Frontal cortex (tissue), 4 donors: Measurements from ENCODE around the gene MEIS1. TPM values are rescaled to one million over a fixed set of nuclear protein-coding genes. Genes with fewer than 3 reads are reported as not detected.
A peak's percentile ranks its signal among the peaks of the same experiment; 100 is the strongest.
"Not testable (repeated sequence)": the region's sequence is repeated elsewhere in the genome, so short reads cannot be mapped to it uniquely, and the experiment has no call there.

Experiments used
- DNase-seq, 2 donors: peaks; one replicate each; pipeline ENCODE4 v3.0.0; 2012; ENCODE audit warnings: low spot score in 2 of 2
- FAIRE-seq: peaks from 2 replicates; lab custom pipeline; 2012; peaks lifted over from hg19 to GRCh38; lab: Jason Lieb, UNC
- total RNA-seq: library from RNA; depleted of rRNA; stranded (reverse); fragments of >200 nt; gene quantifications from one replicate; pipeline ENCODE4 v1.2.3, GENCODE V29; 2014
- donor health status: control.
- donor health status: control.
- donor health status: control.

MEIS1 gene
- total RNA-seq, 1 donor from 2014 or later: 39.5 TPM

- no peak for FAIRE-seq
- DNase-seq: no peak
Measured at GRCh38 chr2:66463206-66463755, 28.4 kb downstream of the MEIS1 start.

DNA sequence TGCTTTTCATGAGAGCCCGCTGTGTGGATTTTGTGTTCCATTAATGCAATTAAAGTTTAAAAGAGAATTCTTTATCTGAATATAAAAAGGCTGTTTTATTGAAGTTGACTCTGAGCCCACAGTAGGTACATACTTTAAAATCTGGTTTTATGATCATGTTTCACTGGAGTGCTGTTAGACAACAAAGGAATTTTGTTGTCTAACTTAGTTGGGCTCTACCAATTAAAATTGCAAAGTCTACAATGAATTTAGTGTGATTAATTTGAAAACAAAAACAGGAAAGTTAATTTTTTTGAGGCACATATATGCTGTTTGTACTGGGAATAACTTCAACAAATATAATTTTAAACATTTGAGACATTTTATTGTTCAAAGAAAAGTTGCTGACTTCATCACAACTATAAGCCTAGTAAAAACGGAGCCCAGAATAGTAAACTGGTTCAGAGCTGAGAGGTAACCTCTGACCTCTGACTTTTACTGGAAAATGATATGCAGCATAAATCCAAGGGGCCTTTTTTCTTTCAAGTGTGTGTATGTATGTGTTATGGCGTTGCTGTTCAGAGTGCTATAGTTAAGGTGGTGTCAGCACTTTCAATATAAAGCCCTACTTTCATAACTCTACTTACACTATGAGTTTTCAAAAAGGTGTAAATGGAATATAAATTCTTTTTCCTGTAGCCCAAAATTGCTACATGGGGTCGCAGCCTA, 30.2 kb downstream of the MEIS1 start:
- DNase-seq: no peak
- no peak for FAIRE-seq

DNA sequence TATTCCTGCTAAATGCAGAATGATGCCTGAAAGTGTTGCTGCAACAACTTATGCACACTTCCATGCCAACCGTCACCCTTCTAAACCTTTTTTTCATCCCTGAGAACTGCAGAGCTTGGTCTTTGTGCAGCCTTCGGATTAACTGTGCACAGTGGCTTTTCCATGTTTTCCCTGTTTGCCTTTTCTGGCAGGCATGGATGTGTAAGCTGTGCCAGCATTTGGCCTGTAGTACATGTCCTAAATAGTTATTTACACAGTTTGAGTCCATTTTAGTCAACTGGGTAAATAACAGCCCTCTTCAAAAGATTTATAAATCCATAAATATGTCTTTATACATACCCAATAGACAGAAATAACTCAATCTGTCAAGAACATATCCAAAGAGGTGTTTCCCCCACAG, 31.5 kb downstream of the MEIS1 start:
- DNase-seq (no peak), FAIRE-seq (no peak)

- DNase-seq: no peak
- no peak for FAIRE-seq
Measured at GRCh38 chr2:66467718-66468117, 32.8 kb downstream of the MEIS1 start.

DNA sequence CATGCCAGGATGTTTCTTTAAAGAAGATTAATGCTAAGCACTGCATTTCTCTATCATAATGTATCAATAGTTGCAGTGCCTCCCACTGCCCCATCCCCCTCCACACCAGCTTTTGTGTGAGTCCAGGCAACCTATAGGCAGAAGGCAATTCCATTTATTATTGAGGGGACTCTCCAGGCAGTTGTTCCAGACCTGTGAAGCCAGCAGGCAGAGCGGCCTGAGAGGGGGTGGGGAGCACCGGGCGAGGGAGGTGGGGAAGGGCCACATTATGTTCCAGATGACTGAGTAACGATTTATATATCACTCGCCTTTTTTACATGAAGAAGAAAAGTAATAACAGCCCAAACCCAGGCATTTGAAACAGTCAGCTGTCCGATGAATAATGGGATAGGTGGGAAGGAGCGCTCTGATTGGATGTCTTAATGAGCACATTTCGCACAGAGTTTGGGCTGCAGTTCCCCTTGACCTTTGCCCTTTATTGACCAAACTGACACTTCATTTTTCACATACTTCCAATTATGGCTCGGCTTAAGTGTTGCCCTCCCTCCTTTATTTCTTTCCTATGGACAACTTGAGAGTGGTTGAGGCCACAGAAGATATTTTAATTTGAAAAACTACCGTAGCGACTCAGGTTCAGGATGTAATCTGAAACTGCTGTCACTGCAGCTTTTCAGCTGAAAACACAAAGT, 34.4 kb downstream of the MEIS1 start:
- FAIRE-seq: no peak
- DNase-seq: no peak

DNA sequence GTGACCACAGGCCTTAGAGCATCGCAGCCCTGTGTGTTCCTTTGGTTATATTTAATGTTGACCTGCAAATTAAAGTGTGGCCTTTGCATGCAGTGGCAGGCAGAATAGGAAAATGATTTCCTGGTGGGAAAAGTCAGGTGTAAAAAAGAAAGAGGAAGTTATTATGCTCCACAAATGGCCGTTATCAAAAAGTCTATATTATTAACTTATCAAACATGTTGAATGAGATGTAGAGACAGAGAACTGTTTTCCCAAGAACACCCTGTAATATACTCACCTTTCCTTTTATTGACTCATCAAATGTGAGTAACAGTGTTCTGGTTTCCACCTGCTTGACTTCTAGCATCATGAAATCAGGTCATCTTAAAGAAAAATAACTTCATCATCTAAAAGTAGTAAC, 35.3 kb downstream of the MEIS1 start:
- DNase-seq (no peak), FAIRE-seq (no peak)

- DNase-seq (no peak), FAIRE-seq (no peak)
Measured at GRCh38 chr2:66472225-66472843, 37.4 kb downstream of the MEIS1 start.

DNA sequence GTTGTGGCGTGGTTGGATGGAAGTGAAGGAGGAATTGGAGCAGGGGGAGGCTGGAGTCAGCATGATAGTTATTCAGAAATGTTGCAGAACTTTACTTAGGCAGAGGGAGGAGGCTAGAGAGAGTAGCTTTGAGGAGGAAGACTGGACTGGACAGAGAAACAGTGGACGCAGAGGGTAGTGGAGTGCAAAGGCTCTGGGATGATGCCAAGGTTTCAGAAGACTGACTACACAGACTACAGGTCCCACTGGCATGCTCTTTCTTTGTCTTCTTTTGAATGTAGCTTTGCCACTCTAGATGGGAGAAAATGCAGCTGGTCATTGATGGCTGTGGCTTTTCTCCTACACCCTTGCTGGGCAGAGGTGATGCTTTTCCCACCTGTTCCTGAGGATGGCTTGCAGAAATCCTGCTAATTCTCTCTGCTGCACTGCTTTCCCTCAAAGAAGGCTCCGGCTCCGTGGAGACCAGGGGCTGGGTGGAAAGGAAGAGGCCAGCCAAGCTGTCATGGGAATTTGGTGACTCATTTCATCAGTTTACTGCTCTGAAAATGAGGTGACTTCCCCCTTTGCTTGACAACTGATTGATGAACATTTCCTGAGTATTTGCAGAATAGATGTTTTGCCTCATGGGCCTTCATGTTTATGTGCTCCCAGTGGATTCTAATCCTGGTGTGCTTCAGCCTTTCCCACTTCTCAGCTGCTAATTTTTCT, 42.4 kb downstream of the MEIS1 start:
- FAIRE-seq (no peak), DNase-seq (no peak)

GRCh38 chr2:66478299-66478698, 43.4 kb downstream of the MEIS1 start:
- FAIRE-seq: no peak

DNA sequence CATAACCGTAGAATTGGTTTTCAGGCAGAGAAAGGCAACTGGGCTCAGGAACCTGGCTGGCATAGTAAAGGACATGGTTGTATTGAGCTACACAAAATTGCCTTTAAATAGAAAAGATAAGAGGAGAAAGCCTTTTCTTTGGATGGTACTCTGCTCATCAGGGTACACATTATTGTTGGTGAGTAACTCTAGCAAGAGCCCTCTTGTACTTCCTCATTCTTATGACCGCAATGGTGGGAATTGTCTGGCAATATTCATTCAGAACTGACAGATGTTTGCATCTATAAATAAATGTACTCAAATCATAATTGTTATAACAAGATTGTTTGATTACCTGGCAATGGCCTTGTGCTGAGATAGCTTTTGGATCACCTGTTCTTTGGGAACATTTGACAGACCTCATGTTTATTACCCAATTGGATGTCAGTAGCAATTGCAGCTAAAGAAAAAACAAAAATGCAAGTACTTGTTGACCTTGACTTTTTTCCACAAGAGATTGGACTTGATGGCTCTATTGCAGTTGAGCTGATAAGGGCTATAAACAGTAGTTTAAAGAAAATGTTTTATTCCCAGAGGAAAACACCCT, 43.9 kb downstream of the MEIS1 start:
- FAIRE-seq: no peak
- no peak for DNase-seq

More at GRCh38 chr2:66478299-66478698, 43.4 kb downstream of the MEIS1 start:
- no peak for DNase-seq

DNA sequence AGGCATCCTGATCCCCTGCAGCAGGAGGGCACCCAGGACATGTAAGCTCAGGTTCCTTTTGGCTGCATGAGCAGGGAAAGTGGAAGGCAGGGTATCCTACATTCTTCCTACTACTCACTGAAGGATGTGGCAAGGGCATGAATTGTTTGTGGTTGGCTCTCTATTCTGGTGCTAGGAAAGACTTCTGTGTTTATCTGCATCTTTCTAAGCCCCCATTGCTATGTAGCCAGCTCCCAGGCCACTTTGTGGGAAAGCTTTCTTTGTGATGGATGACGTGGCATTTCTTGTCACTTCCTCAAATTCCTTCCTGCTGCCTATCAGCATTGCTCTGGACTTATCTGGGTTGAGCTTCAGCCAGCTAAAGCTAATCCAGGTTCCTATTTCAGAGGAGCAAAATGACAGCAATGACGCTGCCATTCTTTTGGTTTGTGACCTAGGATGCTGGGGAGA, 46.2 kb downstream of the MEIS1 start:
- no peak for DNase-seq
- FAIRE-seq: no peak

GRCh38 chr2:66485252-66485651, 50.3 kb downstream of the MEIS1 start:
- DNase-seq, FAIRE-seq: not testable (repeated sequence)

- FAIRE-seq: no peak
- DNase-seq: no peak
Measured at GRCh38 chr2:66488946-66489345, 54.0 kb downstream of the MEIS1 start.

DNA sequence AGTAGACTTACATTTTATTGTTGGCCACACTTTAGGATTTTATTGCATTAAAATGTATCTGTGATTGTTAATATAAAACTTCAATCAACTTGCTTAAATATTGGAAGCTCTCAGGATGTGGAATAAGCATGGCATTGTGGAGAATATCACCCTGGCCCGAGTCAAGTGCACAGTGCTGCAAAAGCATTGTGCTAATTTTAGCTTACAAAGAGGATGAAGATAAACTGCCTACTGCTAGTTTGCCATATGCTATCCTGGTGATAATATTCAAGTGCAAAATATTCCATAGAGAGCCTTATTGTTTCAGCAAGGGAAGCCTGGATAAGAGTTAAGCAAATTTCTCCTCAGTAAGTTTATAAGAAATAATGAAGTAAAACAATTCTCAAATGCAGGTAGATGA, 54.5 kb downstream of the MEIS1 start:
- DNase-seq (no peak), FAIRE-seq (no peak)

DNA sequence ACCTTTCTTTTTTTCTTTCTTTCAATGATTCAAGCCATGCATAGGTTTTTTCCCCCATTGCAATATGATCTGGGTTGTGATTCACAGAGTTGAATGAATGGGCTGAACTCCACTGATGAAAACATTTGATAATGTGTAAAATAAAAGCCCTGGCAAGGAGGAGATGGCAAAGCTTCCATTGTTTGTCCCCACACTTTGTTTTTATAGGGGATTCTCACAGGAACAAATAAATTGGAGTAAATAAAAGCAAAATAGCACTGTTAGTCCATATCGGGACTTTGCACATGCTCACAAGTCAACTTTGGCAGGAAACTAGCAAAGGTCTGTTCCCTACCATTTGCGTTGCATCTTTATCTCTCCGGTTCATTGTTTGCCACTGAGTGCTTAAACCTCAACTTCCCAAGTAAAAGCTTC, 55.7 kb downstream of the MEIS1 start:
- no peak for DNase-seq
- no peak for FAIRE-seq

DNA sequence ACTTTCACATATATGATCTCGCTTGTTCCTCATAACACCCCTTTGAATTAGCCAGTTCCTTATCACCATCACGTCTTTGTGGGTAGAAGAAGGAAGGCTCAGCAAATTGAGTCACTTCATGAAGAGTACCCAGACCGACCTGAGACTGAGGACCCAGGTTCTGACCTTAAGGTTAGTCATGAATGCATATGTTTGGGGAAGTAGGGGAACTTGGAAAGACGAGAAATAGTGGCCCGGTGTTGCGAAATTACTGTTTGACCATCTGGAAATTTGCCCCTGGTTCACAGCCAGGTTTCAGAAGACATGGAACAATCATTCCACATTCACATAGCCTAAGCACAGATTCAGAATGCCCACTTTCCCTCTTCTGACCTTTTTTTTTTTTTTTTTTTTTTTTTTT, 59.8 kb downstream of the MEIS1 start:
- FAIRE-seq: no peak
- DNase-seq: no peak

DNA sequence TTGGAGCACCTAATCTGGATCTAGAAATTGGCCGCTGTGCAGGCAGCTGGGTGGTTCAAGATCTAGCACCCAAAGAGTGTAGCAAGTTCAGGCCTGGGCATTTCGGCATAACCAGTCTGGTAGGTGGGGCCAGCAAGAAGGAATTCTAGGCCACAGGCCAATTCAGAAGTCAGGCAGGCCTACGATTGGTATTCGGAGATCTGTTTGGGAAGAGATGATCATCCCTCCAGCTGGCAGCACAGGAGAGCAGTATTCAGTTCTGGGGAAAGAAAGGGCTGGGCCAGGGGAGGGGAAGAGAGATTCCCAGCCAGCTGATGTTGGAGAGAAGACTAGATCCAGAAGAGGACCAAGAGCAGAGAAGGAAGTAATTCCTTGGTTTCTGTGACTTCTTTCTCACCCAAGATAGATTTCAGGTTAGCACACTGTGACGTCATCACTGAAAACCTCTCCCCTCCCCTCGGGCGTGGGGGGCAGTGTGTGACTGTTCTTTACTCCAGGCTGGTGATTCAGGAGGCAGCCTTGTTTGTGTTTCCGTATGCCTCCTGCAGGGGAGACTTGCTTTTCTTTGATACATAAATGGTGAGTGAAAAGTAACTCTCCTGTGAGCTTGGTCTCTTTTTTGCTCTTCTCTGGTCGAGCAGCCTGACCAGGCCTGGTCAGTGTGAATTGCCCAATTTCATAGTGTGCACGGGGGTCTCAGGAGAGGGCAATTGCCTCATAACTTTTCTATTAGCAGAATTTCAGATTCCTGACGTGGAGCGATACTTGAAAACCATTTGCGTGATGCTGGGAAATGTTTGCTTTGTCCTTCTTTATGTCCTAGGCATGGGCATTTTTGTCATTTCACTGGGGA, 61.1 kb downstream of the MEIS1 start:
- FAIRE-seq (no peak), DNase-seq (peak in 1 of 2 donors; percentile 14)

DNA sequence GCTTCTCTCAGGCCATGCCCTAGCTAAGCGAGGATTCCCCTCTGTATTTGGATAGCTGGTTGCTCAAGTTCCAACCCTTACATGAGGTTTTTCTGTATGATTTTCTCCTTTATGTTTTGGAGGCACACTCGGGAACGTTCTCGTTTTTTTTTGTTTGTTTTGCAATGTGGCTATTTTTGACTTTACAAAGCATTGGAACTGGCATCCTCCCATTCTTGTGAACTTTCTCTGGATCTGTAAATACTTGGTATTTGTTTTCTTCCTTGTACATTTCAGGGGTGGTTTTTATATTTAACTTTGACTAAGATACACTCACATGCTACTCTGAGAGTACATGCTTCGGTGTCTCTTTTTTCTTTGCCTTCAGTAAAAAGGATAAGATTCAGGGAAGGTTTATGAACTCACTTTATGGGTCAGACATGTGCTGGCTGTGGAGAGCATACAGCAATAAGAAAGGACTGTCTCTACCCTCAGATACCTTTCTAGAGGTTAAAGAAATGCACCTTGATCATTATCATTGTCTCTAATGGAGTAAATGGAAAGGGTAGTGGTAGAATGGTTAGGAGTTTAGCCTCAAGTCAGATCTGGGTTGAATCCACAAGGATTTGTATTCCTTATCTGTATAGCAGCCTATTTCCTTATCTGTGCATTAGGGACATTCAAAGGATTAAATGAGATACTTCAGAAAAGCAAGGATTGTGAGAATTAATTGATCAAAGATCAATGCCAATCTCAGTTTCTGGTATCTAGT, 61.9 kb downstream of the MEIS1 start:
- DNase-seq (no peak), FAIRE-seq (no peak)
